WERI-Rb-1 (cell line): Measurements from ENCODE around the gene TECTA.
"Not testable (repeated sequence)": the region's sequence is repeated elsewhere in the genome, so short reads cannot be mapped to it uniquely, and the experiment has no call there.

Source experiments
- DNase-seq: peaks from one replicate; pipeline ENCODE4 v3.0.0-alpha.2; 2020
- H3K27ac ChIP-seq: fragments of 250-450 bp; sonication (Bioruptor Pico); 2 replicates; pipeline ENCODE4 v1.5.1; 2020; ENCODE audit warnings: mild to moderate bottlenecking, moderate library complexity
- H3K27me3 ChIP-seq: fragments of 250-450 bp; sonication (Bioruptor Pico); 2 replicates; pipeline ENCODE4 v1.5.1; 2021; ENCODE audit warnings: mild to moderate bottlenecking, low read depth, moderate library complexity; ENCODE audit not compliant: insufficient read depth, severe bottlenecking
- H3K36me3 ChIP-seq: fragments of 250-450 bp; sonication (Bioruptor Pico); 2 replicates; pipeline ENCODE4 v1.5.1; 2020; ENCODE audit warnings: mild to moderate bottlenecking, moderate library complexity
- H3K4me3 ChIP-seq: 2 replicates; pipeline ENCODE4 v1.5.1; 2011; ENCODE audit warnings: low read depth, mild to moderate bottlenecking, control low read depth, low read length
- H3K9me3 ChIP-seq: fragments of 250-450 bp; sonication (Bioruptor Pico); 2 replicates; pipeline ENCODE4 v1.5.1; 2021; ENCODE audit warnings: mild to moderate bottlenecking, moderate library complexity; ENCODE audit not compliant: severe bottlenecking
- TF ChIP-seq, protein P1 (sequence below): IDR thresholded peaks from 2 replicates; pipeline ENCODE4 v1.5.1; 2011; ENCODE audit warnings: low read depth, mild to moderate bottlenecking, control low read depth, inconsistent platforms, low read length

TECTA gene

DNA sequence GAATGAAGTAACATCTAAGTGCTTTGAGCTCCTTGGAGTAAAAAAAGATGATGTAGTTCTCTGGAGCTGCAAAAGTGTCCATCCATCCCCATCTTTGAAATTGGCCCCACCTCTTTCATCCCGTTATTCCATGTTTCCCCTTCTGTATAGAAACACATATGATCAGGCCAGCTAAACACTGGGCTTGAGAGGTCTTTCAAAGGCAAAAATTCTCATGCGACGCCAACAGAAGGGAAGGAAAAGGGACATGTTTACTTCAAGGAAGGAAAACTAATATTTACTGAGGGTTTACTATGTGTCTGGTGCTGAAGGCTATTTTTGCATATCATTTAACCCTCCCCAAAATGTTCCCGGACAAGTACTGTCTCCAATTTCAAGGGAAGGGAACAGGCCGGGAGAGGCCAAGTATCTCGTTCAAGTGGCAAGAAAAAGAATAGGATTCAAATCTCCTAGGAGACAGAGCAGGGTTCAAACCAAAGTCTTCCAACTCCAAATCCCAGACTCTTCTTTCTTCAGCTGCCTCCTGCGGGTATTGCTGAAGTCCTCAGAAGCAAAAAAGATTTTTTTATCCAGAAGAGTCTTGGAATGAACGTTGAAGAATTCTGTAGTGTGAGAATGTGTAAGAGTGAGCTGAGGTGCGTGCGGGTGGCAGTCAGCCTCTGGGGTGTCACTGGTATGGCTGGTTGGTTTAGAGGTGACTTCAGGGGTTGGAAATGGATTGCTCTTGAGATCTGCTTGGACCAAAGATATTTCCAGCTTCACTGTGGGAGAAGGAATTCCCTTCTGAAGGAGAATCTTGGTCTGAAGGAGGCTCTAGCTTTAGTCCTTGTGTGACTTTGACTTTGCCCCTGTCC lies 10.1 kb downstream of the TECTA start:
- no peak for DNase-seq
- Histone ChIP-seq H3K27me3 (no peaks in the 10 kb centered on the region), H3K9me3 (no peaks in the 10 kb centered on the region), H3K4me3 (no peak overlapping the region), H3K36me3 (no peaks in the 10 kb centered on the region; the same call in 1 of the 2 replicates), H3K27ac (no peak overlapping the region)
- TF ChIP-seq, protein P1, sequence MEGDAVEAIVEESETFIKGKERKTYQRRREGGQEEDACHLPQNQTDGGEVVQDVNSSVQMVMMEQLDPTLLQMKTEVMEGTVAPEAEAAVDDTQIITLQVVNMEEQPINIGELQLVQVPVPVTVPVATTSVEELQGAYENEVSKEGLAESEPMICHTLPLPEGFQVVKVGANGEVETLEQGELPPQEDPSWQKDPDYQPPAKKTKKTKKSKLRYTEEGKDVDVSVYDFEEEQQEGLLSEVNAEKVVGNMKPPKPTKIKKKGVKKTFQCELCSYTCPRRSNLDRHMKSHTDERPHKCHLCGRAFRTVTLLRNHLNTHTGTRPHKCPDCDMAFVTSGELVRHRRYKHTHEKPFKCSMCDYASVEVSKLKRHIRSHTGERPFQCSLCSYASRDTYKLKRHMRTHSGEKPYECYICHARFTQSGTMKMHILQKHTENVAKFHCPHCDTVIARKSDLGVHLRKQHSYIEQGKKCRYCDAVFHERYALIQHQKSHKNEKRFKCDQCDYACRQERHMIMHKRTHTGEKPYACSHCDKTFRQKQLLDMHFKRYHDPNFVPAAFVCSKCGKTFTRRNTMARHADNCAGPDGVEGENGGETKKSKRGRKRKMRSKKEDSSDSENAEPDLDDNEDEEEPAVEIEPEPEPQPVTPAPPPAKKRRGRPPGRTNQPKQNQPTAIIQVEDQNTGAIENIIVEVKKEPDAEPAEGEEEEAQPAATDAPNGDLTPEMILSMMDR = no peak

DNA sequence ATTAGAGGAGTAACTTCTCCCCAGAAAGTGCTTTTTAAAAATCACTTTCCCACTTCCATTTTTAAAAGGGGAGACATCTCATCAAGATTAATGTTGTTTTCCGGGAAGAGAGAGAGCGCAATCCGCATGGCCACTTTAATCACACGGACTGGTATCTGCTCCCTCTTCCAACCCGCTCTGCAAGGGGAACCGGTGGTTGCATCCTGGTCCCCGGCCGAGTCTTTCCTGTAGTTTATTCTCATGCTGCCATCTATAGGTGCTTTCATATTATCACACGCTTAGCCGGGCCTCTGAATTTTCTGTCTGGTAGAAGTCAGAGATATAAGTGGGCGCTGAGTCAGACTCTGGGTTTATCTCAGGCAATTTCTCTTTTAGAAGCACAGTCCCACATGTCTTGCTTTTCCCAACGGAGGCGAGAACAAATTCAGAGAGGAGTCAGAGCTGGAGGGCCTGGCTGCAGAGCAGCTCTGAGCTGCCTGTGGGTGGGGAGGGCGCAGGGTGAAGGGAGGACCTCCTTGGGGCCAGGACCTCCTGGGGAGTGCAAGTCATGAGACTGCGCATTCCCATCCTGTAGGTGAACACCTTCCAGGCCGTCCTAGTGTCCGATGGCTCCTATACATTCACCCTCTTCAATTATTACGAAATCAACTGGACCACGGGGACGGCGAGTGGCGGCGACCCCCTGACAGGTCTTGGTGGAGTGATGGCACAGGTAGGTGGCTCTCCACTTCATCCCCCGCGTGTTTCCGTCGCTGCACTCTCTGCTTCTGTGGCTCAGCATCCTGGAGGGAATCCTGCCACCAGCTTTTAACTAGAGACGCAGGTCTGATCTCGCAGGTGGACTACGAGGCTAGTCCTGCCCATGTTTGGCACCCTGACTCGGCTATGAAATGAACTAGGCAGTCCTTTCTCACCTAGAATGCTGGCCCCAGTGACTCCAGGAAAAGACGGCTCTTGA lies 11.7 kb downstream of the TECTA start:
- peak; percentile 73 for DNase-seq
- TF ChIP-seq, protein P1 = peak; percentile 55
- H3K27me3 ChIP-seq = no peaks in the 10 kb centered on the region

DNA sequence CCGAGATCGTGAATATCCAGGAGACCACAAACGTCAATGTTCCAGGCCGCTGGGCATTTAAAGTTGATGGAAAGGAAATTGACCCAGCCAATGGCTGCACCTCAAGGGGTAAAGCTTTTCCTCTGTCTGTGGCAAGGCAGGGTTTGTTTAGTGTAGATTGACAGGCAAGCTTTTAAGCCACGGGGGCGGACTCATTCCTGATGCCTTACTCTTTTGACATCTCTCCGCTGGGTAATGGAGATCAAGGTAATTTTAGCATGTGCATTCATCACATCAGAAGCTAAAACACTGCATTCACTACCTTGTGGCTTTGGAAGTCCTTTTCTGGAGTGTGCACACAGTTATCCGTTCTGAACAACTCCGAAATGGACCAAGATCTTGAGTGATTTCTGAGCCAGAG lies 12.6 kb downstream of the TECTA start:
- Histone ChIP-seq H3K36me3 (no peaks in the 10 kb centered on the region), H3K27ac (no peak overlapping the region), H3K27me3 (no peaks in the 10 kb centered on the region), H3K9me3 (no peaks in the 10 kb centered on the region), H3K4me3 (no peak overlapping the region)
- TF ChIP-seq, protein P1 = no peak
- no peak for DNase-seq

More for the DNA sequence above, 11.7 kb downstream of the TECTA start:
- Histone ChIP-seq H3K4me3 (no peak overlapping the region), H3K27ac (no peak overlapping the region), H3K36me3 (no peaks in the 10 kb centered on the region), H3K9me3 (no peaks in the 10 kb centered on the region)

DNA sequence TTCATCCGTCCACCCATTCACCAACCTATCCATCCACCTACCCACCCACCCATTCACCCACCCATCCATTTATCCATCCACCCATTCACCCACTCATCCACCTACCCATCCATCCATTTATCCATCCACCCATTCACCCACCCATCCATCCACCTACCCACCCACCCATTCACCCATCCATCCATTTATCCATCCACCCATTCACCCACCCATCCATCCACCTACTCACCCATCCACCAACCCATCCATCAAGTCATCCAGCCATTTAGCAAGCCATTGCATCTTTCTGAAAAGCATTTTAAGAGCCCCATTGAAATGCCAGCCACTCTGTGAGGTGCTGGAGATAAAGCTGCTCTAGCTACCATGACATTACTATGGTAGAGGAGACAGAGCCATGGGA lies 14.0 kb downstream of the TECTA start:
- DNase-seq, H3K27me3 ChIP-seq, H3K9me3 ChIP-seq, H3K27ac ChIP-seq, H3K36me3 ChIP-seq, H3K4me3 ChIP-seq: not testable (repeated sequence)

DNA sequence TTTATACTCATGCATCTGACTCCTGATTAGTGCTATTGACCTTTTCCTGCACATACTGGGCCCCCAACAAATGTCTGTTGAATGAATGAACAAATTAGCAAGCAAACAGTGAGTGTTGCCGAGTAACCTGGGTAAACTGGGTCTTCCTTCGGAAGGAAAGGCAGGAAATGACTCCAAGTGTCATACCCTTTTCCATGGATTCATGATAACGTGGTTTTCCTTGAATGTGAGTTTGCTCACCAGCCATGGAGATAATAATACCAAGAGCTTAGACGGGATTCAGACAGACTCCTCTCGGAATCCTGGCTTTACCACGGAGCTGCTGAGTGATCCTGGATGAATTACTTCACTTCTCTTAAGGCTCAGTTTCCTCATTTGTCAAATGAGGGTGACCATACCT lies 16.7 kb downstream of the TECTA start:
- no peak for DNase-seq
- no peak overlapping the region for H3K27ac ChIP-seq
- no peaks in the 10 kb centered on the region for H3K27me3 ChIP-seq
- no peaks in the 10 kb centered on the region for H3K36me3 ChIP-seq
- H3K4me3 ChIP-seq = no peak overlapping the region
- TF ChIP-seq, protein P1 = no peak
- H3K9me3 ChIP-seq = no peaks in the 10 kb centered on the region

DNA sequence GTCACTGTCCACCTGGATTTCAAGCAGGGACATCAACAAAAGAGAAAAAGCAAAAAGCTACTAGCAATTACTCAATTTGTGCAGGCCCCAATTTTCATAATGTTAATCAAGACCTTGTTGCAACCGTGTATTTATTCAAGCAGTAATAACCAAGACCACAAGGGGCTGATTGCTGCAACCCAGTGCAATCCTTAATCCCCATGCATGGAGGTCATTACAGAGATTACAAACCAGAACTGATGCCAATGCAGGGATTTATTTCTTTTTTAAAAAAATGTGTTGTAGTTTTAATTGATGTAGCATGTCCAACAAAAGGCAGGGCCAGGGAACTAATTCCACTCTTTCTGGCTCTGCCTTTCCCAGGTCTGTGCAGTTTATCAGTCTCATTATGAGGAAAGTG lies 18.4 kb downstream of the TECTA start:
- Histone ChIP-seq H3K36me3 (no peaks in the 10 kb centered on the region), H3K4me3 (no peak overlapping the region), H3K9me3 (no peaks in the 10 kb centered on the region), H3K27me3 (no peaks in the 10 kb centered on the region), H3K27ac (no peak overlapping the region)
- DNase-seq = peak; percentile 19
- TF ChIP-seq, protein P1 = peak; percentile 31; the same call in 1 of the 2 replicates
